ENCODE data around the gene ING5.

DNA sequence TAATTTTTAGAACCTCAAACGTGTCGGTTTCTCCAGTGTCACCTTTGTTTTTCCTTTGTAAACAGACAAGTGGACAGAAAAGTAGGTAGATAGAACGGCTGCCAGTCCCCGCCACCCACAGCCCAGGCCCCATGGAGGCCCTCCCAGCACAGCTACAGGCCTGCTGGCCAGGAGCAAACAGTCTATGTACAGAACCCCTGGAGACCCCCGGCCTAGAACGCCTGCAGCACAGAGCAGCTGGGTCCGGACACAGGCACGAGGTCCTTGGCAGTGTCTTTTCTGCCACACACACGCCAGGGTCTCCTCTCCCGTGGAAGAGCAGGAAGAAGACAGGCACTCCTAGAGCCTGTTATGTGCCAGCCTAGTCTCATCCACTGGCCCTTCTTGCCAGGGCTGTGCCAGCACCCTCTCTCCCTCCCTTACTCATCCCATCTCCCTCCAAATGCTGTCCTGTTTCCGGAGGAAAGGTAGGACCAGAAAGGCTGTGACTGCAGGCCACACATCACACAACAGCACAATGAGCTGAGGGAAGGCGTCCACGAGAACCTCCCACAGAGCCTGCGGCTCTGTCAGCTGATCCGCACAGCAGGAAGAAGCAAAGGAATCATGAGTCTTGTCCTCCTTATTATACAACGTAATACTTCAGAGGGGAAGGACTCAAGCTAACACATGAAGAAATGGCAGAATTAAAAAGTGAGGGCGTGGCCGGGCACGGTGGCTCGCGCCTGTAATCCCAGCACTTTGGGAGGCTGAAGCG lies 22.9 kb upstream of the ING5 start:
- no peak for TF ChIP-seq CTCF (IDR thresholded peaks at IDR 0.05; ENCODE audit: low read depth, low read length, poor library complexity, severe bottlenecking)
- TF ChIP-seq EZH2phosphoT487 (IDR thresholded peaks at IDR 0.05; ENCODE audit: borderline replicate concordance, low read length), result no peak
